ENCODE data around the gene TAF10. TPM values are rescaled to one million over a fixed set of nuclear protein-coding genes. Genes with fewer than 3 reads are reported as not detected.
A peak's percentile ranks its signal among the peaks of the same experiment; 100 is the strongest.

The TAF10 gene
- total RNA-seq, 6 experiments from 2014 or later, result 47.3 to 81.9 (median 60.4) TPM

- Histone ChIP-seq H3K4me1 (no peaks in the 10 kb centered on the region), H3K27me3 (no peaks in the 10 kb centered on the region), H3K4me3 (no peak overlapping the region), H3K36me3 (no peaks in the 10 kb centered on the region), H3K9me3 (no peaks in the 10 kb centered on the region), H3K27ac (no peak overlapping the region)
- intact Hi-C loops (cut with DNase I), result no loop called here
- no peak for TF ChIP-seq CTCF (IDR thresholded peaks at IDR 0.05)
- no peak for TF ChIP-seq POLR2A (IDR thresholded peaks at IDR 0.05)
- WGBS (ENCODE audit: insufficient coverage, low coverage, low lambda C conversion rate, missing lambda C conversion rate), result 82% methylated on average over 5 of the region's 5 CpGs
- ATAC-seq (no peak), DNase-seq (no peak)
Measured at GRCh38 chr11:6656936-6657335, 44.9 kb upstream of the TAF10 start.

GRCh38 chr11:6656584-6656915, 44.5 kb upstream of the TAF10 start:
- no peak overlapping the region for H3K4me3 ChIP-seq

GRCh38 chr11:6655790-6656583, 44.0 kb upstream of the TAF10 start, which contains the start of gene DCHS1:
TSS of gene DCHS1 (minus strand) at chr11:6655809. CDS start at chr11:6641613, 14,196 bp downstream.
- Histone ChIP-seq H3K36me3 (no peaks in the 10 kb centered on the region), H3K27ac (peak within 1 kb of the TSS in 1 of 3 donors; percentile 43), H3K4me3 (peak within 1 kb of the TSS in 2 of 3 donors; percentile 16 to 31), H3K9me3 (no peaks in the 10 kb centered on the region), H3K4me1 (no peaks in the 10 kb centered on the region), H3K27me3 (no peaks in the 10 kb centered on the region)
- TF ChIP-seq POLR2A (IDR thresholded peaks at IDR 0.05), result no peak
- TF ChIP-seq CTCF (IDR thresholded peaks at IDR 0.05), result no peak
- ATAC-seq, result peak; percentile 44 to 55 (median 50)
- DNase-seq, result peak in 2 of 3 donors; percentile 52 to 56
- intact Hi-C loops (cut with DNase I), result no loop called here
- WGBS (ENCODE audit: insufficient coverage, low coverage, low lambda C conversion rate, missing lambda C conversion rate), result 22% methylated on average over 22 of the region's 56 CpGs

More at GRCh38 chr11:6656584-6656915, 44.5 kb upstream of the TAF10 start:
- WGBS (ENCODE audit: insufficient coverage, low coverage, low lambda C conversion rate, missing lambda C conversion rate), result 57% methylated on average over 4 of the region's 4 CpGs
- Histone ChIP-seq H3K9me3 (no peaks in the 10 kb centered on the region), H3K27ac (no peak overlapping the region), H3K36me3 (no peaks in the 10 kb centered on the region), H3K4me1 (no peaks in the 10 kb centered on the region), H3K27me3 (no peaks in the 10 kb centered on the region)
- ATAC-seq, result no peak
- no peak for DNase-seq
- TF ChIP-seq POLR2A (IDR thresholded peaks at IDR 0.05) (no peak), CTCF (IDR thresholded peaks at IDR 0.05) (no peak)
- intact Hi-C loops (cut with DNase I), result no loop called here

GRCh38 chr11:6655020-6655789, 43.2 kb upstream of the TAF10 start:
- 25% methylated on average over 14 of the region's 84 CpGs for WGBS (ENCODE audit: insufficient coverage, low coverage, low lambda C conversion rate, missing lambda C conversion rate)
- intact Hi-C loops (cut with DNase I), result no loop called here
- peak overlapping the region in 1 of 3 donors; percentile 43 for H3K27ac ChIP-seq
- TF ChIP-seq CTCF (IDR thresholded peaks at IDR 0.05) (no peak), POLR2A (IDR thresholded peaks at IDR 0.05) (no peak)
- H3K4me3 ChIP-seq, result peak overlapping the region in 2 of 3 donors; percentile 16 to 31
- no peaks in the 10 kb centered on the region for H3K9me3 ChIP-seq
- H3K36me3 ChIP-seq, result no peaks in the 10 kb centered on the region
- DNase-seq, result no peak
- H3K27me3 ChIP-seq, result no peaks in the 10 kb centered on the region
- peak; percentile 41 to 57 (median 54) for ATAC-seq
- H3K4me1 ChIP-seq, result no peaks in the 10 kb centered on the region

All from right lobe of liver (tissue), 6 donors.